Stimulated activated CD4-positive, alpha-beta T cell treated with anti-CD3 and anti-CD28 coated beads, Interleukin-2, amount 100 ng/mL, for 4 hours (primary cell): ENCODE results near the gene VIT.

ENCODE experiments used
- DNase-seq: peaks from one replicate; pipeline ENCODE4 v3.0.0-alpha.2; 2020; ENCODE audit warnings: low read depth

Gene VIT

GRCh38 chr2:36696533-36696932, at the start of gene VIT:
TSS of gene VIT (plus strand) at chr2:36696707. CDS start at chr2:36716371, 19,664 bp downstream.
- no peak for DNase-seq

- no peak for DNase-seq
These were observed 46.3 kb upstream of the VIT start for GRCh38 chr2:36650031-36650829.

GRCh38 chr2:36653155-36653554, 43.4 kb upstream of the VIT start:
- no peak for DNase-seq

- DNase-seq: no peak
These were observed 42.4 kb upstream of the VIT start for GRCh38 chr2:36653967-36654694.

GRCh38 chr2:36655453-36655852, 41.1 kb upstream of the VIT start:
- DNase-seq: no peak

GRCh38 chr2:36657703-36658102, 38.8 kb upstream of the VIT start:
- no peak for DNase-seq

- DNase-seq: no peak
These were observed 38.2 kb upstream of the VIT start for GRCh38 chr2:36658277-36658748.

- no peak for DNase-seq
These were observed 37.3 kb upstream of the VIT start for GRCh38 chr2:36659218-36659617.

- DNase-seq: no peak
These were observed 36.6 kb upstream of the VIT start for GRCh38 chr2:36659872-36660312.

GRCh38 chr2:36662638-36663037, 33.9 kb upstream of the VIT start:
- no peak for DNase-seq

- DNase-seq: no peak
These were observed 33.2 kb upstream of the VIT start for GRCh38 chr2:36663295-36663694.

GRCh38 chr2:36663851-36664695, 32.4 kb upstream of the VIT start:
- DNase-seq: no peak

GRCh38 chr2:36664696-36665076, 31.8 kb upstream of the VIT start:
- DNase-seq: no peak

GRCh38 chr2:36667931-36668330, 28.6 kb upstream of the VIT start:
- DNase-seq: no peak

- DNase-seq: no peak
These were observed 25.5 kb upstream of the VIT start for GRCh38 chr2:36670881-36671595.

GRCh38 chr2:36671731-36672130, 24.8 kb upstream of the VIT start:
- no peak for DNase-seq

- no peak for DNase-seq
These were observed 24.3 kb upstream of the VIT start for GRCh38 chr2:36672199-36672598.

- no peak for DNase-seq
These were observed 20.8 kb upstream of the VIT start for GRCh38 chr2:36675579-36676282.

GRCh38 chr2:36676364-36676763, 20.1 kb upstream of the VIT start:
- DNase-seq: no peak

- no peak for DNase-seq
These were observed 19.1 kb upstream of the VIT start for GRCh38 chr2:36677386-36677785.

- DNase-seq: no peak
These were observed 18.4 kb upstream of the VIT start for GRCh38 chr2:36677996-36678605.
